ENCODE data around the gene LHFPL6. TPM values are rescaled to one million over a fixed set of nuclear protein-coding genes. Genes with fewer than 3 reads are reported as not detected.

Gene LHFPL6
- polyA plus RNA-seq, 3 donors = 0.14 to 0.59 (median 0.46) TPM

GRCh38 chr13:39515224-39515714, 87.7 kb downstream of the LHFPL6 start:
- Mint-ChIP-seq H3K4me1 (no peaks in the 10 kb centered on the region), H3K36me3 (no peaks in the 10 kb centered on the region), H3K9me3 (peaks cover 0 to 6% (median 0%) of the 10 kb centered on the region in 7 donors), H3K4me3 (no peak overlapping the region), H3K27ac (no peak overlapping the region), H3K27me3 (ENCODE audit: low read depth in 3 of 3) (peaks cover 0 to 1% (median 0%) of the 10 kb centered on the region in 3 donors)
- Histone ChIP-seq H3K9ac (ENCODE audit: insufficient read depth, low read length, poor library complexity, severe bottlenecking) (no peak overlapping the region), H3K4me1 (ENCODE audit: control insufficient read depth in 1 of 2, insufficient read depth in 2 of 2, low read length in 2 of 2) (no peaks in the 10 kb centered on the region), H3K4me2 (replicated peaks; ENCODE audit: extremely low read depth, low read length, poor library complexity, severe bottlenecking) (no peak overlapping the region), H3K27me3 (ENCODE audit: control insufficient read depth in 2 of 2, insufficient read depth in 2 of 2, low read length in 2 of 2) (no peaks in the 10 kb centered on the region), H3K4me3 (replicated peaks in 1 of 3; ENCODE audit: low read depth in 2 of 3, low read length in 3 of 3) (no peak overlapping the region), H3K79me2 (ENCODE audit: insufficient read depth, low read length) (no peaks in the 10 kb centered on the region), H4K20me1 (ENCODE audit: insufficient read depth, low read length) (no peaks in the 10 kb centered on the region), H3K27ac (ENCODE audit: low read depth in 1 of 2, low read length in 2 of 2) (no peak overlapping the region), H3K36me3 (replicated peaks in 1 of 2; ENCODE audit: control insufficient read depth in 1 of 2, insufficient read depth in 2 of 2, low read length in 2 of 2) (no peaks in the 10 kb centered on the region), H2AFZ (ENCODE audit: insufficient read depth, low read depth, low read length, poor library complexity, severe bottlenecking) (no peak overlapping the region), H3K9me3 (replicated peaks in 1 of 2; ENCODE audit: control insufficient read depth in 1 of 2, insufficient read depth in 1 of 2, low read length in 2 of 2) (no peaks in the 10 kb centered on the region)
- intact Hi-C loops (cut with micrococcal nuclease) = no loop called here
- 83% methylated on average over 1 of the region's 7 CpGs for whole genome bisulfite sequencing (ENCODE audit: insufficient coverage)
- no peak for TF ChIP-seq CTCF (IDR thresholded peaks at IDR 0.05)
- DNase-seq = no peak

GRCh38 chr13:39512687-39513086, 90.3 kb downstream of the LHFPL6 start:
- Mint-ChIP-seq H3K27ac (no peak overlapping the region), H3K4me1 (no peaks in the 10 kb centered on the region), H3K4me3 (no peak overlapping the region), H3K27me3 (ENCODE audit: low read depth in 3 of 3) (peaks cover 0 to under 1% (median 0%) of the 10 kb centered on the region in 3 donors), H3K9me3 (peaks cover 0 to 3% (median 2%) of the 10 kb centered on the region in 7 donors), H3K36me3 (no peaks in the 10 kb centered on the region)
- Histone ChIP-seq H3K36me3 (replicated peaks in 1 of 2; ENCODE audit: control insufficient read depth in 1 of 2, insufficient read depth in 2 of 2, low read length in 2 of 2) (no peaks in the 10 kb centered on the region), H3K27me3 (ENCODE audit: control insufficient read depth in 2 of 2, insufficient read depth in 2 of 2, low read length in 2 of 2) (no peaks in the 10 kb centered on the region), H3K79me2 (ENCODE audit: insufficient read depth, low read length) (no peaks in the 10 kb centered on the region), H3K4me1 (ENCODE audit: control insufficient read depth in 1 of 2, insufficient read depth in 2 of 2, low read length in 2 of 2) (no peaks in the 10 kb centered on the region), H3K4me2 (replicated peaks; ENCODE audit: extremely low read depth, low read length, poor library complexity, severe bottlenecking) (no peak overlapping the region), H3K4me3 (replicated peaks in 1 of 3; ENCODE audit: low read depth in 2 of 3, low read length in 3 of 3) (no peak overlapping the region), H4K20me1 (ENCODE audit: insufficient read depth, low read length) (no peaks in the 10 kb centered on the region), H3K9me3 (replicated peaks in 1 of 2; ENCODE audit: control insufficient read depth in 1 of 2, insufficient read depth in 1 of 2, low read length in 2 of 2) (no peaks in the 10 kb centered on the region), H3K27ac (ENCODE audit: low read depth in 1 of 2, low read length in 2 of 2) (no peak overlapping the region), H2AFZ (ENCODE audit: insufficient read depth, low read depth, low read length, poor library complexity, severe bottlenecking) (no peak overlapping the region), H3K9ac (ENCODE audit: insufficient read depth, low read length, poor library complexity, severe bottlenecking) (no peak overlapping the region)
- no peak for DNase-seq
- WGBS (ENCODE audit: insufficient coverage) = 80% methylated on average over 1 of the region's 6 CpGs
- no peak for TF ChIP-seq CTCF (IDR thresholded peaks at IDR 0.05)
- intact Hi-C loops (cut with micrococcal nuclease) = no loop called here

Measured in CD14-positive monocyte (primary cell).